HT-29 (cell line): ENCODE results near the gene SCNN1B. TPM values are rescaled to one million over a fixed set of nuclear protein-coding genes. Genes with fewer than 3 reads are reported as not detected.
"Not testable (repeated sequence)": the region's sequence is repeated elsewhere in the genome, so short reads cannot be mapped to it uniquely, and the experiment has no call there.

Experiments used
- DNase-seq: peaks from one replicate; pipeline ENCODE4 v3.0.0-alpha.2; 2015; ENCODE audit warnings: low spot score
- total RNA-seq: library from RNA; depleted of rRNA; stranded (reverse); fragments of >200 nt; shearing (Covaris generic); gene quantifications from 2 replicates; pipeline ENCODE4 v1.2.3, GENCODE V29; 2014

The SCNN1B gene
- total RNA-seq, 1 experiment from 2014 or later: not detected

DNA sequence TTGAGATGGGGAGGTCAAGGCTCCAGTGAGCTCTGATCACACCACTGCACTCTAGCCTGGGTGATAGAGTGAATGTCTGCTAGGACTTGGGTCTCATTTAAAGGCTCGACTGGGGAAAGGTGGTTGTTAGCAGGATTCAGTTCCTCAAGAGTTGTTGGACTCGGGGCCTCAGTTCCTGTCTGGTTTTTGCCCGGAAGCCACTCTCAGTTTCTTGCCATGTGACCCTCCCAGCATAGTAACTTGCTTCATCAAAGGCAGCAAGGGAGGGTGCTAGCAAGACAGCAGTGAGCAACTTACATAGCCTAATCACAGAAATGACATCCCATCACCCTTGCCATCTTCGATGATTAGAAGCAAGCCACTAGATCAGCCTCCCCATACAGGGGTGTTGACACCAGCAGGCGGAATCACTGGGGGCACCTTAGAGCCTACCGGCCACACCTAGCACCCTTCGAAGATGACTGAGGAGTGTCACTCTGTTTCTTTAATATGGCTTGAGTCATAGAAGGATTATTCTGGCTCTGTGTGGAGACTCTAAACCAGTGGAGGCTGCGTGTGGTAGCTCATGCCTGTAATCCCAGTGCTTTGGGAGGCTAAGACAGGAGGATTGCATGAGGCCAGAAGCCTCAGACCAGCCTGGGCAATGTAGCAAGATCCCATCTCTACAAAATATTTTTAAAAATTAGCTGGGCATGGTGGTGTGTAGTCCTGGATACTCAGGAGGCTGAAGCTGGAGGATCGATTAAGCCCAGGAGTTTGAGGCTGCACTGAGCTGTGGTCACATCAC lies 13.2 kb upstream of the SCNN1B start:
- DNase-seq: no peak

DNA sequence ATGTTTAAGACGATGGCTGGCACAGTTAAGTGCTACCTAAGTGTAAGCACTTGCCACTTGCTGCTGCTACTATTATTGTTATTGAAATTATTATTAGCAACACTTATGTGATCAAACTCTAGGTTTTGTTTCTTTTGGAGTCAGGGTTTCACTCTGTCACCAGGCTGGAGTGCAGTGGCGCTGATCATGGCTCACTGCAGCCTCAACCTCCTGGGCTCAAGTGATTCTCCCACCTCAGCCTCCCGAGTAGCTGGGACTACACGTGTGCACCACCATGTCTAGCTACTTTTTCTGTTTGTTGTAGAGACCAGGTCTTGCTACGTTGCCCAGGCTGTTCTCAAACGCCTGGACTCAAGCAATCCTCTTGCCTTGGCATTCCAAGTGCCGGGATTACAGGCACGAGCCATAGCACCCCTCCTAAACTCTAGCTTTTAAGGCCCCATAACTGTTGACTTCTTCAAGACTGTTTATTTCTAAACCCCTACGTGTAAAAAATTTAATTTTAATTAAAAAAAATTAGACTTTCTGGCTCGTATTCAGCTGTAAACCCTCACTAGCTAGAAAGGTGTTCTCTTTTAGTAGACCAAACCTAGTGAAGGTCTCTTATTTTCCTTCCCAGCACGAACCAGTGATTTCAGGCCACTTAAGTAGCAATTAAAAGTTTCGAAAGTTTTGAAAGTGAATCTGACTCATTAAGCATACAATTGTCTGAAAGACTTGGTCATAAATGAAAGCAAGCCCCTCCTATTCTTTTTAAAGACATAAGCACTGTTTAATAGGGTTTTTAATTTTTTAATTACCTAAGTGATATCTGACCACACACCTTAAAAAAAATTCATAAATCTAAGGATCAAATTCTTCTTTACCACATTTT lies 11.7 kb upstream of the SCNN1B start:
- no peak for DNase-seq

DNA sequence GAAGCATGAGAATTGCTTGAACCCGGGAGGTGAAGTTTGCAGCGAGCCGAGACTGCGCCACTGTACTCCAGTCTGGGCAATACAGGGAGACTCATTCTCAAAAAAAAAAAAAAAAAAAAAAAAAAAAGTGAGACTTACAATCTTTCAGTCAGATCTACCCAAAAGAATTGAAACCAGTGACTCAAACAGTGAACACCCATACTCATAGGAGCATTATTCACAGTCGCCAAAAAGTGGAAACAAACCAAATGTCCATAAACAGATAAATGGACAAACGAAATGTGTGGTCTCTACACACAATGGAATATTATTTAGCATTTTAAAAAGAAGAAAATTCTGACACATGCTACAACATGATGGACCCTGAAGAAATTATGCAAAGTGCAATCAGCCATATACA lies 9.1 kb upstream of the SCNN1B start:
- no peak for DNase-seq

DNA sequence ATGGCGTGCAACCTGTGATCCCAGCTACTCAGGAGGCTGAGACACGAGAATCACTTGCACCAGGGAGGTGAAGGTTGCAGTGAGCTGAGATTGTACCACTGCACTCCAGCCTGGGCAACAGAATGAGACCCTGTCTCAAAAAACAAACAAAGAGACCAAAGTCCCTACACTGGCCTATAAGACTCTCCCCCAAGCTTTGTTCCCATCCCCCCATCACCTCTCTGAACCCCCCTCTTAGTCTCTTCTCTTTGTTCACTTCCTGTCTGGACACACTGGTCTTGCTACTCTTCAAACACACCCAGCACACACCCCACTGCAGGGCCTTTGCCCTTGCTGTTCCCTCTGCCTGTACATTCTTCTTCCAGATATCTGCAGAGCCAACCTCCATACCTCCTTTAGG lies 7.8 kb upstream of the SCNN1B start:
- DNase-seq: no peak

DNA sequence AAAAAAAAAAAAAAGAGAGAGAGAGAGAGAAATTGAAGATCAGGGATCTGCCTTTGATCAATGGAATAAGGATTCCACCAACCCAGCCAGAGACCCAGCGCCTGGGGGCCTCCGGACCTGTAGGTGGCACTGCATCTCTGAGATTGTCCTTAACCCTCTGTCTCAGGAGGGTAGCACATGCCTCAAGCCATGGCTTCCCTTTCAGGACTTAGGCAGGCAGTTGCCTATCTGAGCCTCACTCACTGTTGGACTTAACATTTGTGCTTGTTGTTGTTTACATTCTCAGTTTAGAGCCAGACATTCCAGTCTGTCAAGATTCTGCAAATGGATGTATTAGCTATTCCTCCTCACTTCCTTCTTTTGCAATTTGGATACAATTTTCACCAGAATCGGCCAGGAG lies 5.1 kb upstream of the SCNN1B start:
- peak; percentile 45 for DNase-seq

DNA sequence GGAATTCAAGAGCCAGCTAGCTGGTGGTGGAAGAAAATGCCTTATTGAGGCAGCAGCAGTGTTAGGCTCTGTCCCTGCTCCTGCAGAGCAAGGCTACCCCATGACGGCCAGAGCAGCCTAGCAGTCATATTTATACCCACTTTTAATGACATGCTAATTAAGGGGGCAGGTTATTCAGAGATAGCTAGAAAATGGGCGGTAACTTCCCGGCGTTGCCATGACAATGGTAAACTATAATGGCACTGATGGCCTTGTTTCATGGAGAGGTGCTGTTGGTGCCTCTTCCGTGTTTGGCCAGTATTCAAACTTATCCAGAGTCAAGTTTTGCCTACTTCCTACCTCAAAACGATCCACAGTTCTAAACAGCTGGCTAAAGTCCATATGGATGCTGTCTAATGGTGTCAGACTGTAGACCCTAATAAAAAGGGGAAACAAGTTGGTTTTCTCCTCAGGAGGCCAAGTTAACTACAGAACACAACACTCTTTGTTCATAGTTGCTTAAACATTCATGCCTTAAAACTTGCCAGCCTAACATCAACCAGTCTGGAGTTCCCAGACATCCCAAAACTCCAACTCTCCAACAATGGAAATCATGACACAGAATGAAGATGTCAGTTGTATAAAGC lies 3.7 kb upstream of the SCNN1B start:
- no peak for DNase-seq

DNA sequence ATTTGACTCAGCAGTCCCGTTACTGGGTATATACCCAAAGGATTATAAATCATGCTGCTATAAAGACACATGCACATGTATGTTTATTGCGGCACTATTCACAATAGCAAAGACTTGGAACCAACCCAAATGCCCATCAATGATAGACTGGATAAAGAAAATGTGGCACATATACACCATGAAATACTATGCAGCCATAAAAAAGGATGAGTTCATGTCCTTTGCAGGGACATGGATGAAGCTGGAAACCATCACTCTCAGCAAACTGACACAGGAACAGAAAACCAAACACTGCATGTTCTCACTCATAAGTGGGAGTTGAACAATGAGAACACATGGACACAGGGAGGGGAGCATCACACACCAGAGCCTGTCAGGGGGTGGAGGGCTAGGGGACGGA lies 2.3 kb upstream of the SCNN1B start:
- DNase-seq: not testable (repeated sequence)

DNA sequence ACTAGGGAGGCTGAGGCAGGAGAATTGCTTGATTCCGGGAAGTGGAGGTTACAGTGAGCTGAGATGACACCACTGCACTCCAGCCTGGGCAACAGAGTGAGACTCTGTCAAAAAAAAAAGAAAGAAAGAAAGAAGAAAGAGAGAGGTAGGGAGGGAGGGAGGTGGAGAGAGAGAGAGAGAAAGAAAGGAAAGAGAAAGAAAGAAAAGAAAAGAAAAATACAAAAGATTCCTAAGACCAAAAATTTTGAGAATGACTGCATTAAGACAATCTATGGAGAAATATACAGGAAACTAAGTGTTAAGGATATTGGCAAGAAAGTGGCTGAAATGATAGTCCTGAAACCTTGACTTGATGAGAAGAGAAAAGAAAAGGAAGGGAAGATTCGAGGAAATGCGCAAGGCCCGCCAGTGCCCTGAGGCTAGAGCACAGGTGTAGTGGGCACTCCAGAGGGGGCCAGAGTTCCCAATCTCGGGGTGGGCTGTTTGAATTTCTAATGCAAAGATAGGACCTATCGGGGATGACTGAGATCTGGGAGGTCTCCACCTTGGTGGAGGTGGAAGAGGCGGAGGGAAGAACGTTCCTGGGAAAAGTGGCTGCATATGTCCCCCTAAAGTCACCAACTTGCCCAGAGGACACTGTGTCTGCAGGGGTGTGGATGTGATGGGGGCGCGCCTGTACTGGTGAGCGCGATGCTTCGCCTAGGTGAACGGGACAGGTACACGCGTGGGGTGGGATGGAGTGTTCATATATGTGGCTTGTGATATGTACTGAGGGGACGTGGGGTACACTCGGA lies 654 bp upstream of the SCNN1B start:
- no peak for DNase-seq

DNA sequence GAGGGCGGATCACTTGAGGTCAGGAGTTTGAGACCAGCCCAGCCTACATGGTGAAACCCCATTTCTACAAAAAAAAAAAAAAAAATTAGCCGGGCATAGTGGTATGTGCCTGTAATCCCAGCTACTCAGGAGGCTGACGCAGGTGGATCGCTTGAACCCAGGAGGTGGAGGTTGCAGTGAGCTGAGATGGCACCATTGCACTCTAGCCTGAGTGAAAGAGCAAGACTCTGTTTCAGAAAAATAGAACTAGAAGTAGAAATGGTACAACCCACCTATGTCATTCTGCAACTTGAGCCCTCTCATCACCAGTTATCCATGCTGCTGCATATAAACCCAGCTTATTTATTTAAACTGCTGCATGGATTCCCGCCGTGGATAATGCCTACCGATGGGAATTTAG lies 1.6 kb downstream of the SCNN1B start:
- no peak for DNase-seq

DNA sequence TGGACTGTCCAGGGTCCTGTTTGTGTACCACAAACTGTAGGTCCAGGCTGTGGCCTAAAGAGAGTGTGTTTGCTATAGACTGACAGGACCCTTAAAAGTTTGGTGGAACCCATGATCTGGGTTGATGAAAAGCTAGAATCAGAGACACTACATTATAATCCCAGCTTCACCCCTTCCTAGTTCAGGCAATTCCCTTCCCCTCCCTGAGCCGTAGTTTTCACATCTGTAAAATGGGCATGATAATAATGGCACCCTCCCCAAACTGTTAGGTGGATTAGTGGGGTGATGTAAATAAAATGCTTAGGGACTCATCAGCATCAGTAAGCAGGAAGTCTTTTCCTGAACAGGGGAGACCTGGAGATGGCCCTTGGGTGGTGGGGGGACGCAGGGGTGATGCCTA lies 2.5 kb downstream of the SCNN1B start:
- DNase-seq: no peak

DNA sequence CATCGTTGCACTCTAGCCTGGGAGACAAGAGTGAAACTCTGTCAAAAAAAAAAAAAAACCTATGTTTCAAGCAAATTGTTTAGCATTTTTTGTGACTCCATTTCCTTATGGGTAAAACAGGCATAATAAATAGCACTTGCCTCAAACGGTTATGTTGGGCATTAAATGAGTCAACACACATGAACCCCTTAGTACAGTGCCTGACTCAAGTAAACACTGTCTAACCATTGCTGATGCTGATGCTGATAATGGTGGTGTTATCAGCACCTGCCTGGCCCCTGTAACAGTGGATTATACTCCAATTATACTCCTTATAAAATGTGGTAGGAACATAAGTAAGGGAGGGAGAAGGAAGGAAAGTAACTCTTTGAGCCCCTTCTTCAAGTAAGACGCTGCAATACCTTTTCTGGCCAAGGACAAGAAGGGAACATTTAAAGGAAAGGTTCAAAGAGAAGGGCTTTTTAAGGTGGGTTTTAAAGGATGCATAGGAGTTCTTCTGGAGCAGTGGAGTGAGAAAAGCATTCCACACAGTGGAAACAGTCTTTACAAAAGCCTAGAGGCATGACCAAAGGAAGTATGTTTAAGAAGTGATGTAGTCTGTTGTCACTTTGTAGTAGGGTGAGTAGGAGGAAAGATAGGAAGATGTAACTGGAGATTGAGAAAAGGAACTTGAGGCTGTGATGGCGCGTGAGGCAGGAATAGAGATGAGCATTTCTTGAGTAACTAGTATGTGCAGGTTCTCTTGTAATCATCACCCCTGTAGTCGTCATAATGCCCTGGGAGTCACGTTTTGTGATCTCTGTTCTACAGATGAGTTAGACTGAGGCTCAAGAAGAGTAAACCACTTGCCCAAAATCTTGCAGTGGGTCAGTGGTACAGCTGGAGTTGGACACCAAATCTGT lies 4.3 kb downstream of the SCNN1B start:
- DNase-seq: no peak

DNA sequence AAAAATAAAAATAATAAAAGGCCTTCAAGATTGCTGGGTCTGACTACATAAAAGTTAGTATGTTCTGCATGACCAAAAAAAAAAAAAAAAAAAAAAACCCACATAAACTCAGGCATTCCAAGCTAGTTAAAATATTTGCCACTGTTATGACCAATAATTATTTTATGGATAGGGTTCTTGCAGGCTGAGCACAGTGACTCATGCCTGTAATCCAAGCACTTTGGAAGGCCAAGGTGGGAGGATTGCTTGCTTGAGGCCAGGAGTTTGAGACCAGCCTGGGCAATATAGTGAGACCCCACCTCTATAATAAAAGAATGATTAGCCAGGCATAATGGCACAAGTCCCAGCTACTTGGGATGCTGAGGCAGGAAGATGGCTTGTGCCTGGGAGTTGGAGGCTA lies 8.1 kb downstream of the SCNN1B start:
- no peak for DNase-seq

DNA sequence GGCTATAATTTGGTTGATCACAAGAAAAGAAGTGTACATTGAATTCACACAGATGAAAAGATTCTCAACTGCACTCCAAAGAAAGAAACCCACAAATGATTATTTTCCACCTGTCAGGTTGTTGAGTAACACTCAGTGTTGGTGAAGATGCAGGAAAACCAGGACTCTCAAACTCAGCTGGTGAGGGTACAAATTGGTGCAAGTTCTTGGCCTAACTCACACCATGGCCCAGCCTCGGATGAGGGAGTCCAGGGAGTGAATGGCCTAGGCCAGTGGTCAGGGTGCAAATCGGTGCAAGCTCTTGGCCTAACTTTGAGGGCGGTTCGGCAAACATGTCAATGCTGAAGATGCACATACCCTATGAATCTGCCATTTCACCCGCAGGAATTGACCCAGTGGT lies 8.6 kb downstream of the SCNN1B start:
- DNase-seq: no peak

DNA sequence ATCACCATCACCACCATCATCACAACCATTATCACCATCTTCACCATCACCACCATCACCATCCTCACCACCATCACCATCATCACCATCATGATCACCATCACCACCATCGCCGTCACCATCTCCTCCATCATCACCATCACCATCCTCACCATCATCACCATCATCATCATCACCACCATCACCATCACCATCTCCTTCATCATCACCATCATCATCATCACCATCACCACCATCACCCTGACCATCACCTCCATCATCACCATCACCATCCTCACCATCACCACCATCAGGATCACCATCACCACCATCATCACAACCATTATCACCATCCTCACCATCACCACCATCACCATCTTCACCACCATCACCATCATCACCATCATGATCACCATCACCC lies 14.1 kb downstream of the SCNN1B start:
- DNase-seq: no peak

DNA sequence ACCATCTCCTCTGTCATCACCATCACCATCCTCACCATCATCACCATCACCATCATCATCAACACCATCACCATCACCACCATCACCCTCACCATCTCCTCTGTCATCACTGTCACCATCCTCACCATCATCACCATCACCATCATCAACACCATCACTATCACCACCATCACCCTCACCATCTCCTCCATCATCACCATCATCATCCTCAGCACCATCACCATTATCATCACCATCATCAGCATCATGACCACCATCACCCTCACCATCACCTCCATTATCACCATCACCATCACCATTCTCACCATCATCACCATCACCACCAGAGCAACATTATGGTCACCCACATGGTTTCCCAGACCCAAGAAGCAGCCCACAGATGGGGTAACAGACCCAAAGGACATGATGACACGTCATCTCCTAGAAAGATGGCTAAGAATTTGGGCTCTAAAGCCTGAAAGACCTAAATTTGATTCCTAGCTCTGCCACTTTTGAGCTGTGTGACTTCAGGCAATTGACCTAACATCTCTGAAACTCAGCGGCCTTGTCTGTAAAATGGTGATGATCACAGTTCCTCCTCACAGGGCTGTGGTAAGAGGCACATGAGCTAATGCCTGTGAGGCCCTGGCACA lies 14.6 kb downstream of the SCNN1B start:
- no peak for DNase-seq

DNA sequence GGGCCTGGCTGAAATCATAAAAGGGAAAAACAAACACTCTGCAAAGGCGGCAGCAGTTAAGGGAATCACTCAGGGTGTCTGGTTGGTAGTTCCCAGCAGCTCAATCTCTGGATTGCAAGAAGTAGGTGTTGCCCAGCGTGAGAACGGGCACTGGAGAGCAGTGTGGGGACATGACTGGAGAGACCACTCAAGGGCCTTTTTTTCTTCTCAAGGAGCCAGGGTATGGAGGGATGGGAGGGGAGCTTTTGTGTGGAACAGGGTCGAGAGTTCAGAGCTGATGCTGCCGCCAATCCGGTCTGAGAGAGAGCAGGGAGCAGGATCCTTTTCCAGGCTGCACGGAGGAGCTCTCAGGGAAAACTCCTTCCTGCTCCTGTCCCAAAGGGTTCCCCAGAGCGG lies 15.2 kb downstream of the SCNN1B start:
- no peak for DNase-seq

DNA sequence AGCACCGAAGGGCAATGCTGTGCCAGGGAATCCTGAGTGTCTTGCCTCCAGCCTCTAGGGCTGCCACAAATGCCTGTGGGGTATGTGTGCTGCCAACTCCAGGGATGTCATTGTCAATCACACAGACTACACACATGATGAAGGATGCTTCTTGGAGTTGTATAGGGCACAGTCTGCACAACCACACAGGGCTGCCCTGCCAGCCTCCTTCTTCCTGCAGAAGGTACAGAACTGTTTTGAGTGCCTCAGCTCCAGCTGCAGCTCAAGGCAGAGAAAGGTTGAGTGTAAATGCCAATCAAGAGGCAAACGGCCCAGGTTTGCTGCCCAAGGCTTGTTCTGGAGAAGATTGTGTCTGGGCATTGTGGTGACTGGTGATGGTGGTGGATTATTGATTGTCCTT lies 15.6 kb downstream of the SCNN1B start:
- DNase-seq: no peak

DNA sequence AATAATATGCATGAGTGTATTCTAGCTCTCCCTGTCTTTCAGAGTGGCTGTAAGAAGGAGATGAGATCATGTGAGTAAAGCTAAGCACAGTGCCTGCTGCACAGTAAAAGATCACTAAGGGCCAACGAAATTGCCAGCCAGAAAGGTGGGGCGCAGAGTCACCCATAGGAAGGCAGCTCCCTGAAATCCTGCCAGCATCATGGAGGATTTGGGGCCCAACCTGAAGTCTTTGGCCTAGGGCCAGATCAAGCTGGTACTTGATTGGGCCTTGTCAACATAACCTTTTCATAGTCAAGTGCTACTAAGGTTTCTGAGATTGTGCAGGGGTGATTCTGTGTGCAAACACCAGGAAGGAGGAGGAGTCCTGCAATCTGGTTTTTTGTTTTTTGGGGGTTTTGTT lies 16.5 kb downstream of the SCNN1B start:
- DNase-seq: no peak

DNA sequence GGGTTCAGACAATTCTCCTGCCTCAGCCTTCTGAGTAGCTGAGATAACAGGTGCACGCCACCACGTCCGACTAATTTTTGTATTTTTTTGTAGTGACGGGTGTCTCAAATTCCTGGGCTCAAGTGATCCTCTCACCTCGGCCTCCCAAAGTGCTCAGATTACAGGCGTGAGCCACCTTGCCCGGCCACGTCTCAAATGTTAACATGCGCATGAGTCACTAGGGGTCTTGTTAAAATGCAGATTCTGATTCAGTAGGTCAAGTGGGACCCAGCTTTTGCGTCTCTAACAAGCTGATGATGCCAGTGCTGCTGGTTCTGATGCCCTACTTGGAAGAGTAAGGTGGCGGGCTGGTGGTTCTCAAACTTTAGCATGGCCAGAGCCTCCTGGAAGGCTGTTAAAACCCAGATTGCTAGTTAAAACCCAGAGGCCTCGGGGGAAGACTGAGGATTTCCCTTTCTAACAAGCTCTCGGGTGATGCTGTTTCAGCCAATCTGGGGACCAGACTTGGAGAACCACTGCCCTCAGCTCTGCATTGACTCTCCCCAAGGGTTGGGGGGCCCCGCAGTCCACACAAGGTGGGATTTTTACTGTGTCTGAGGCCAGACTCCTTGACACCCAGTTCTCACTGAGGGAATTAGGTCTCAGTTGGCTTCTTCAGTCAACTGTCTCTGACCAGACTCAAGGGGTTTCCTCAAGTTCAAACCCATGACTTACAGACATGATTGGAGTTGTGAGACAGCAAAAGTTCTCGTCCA lies 17.9 kb downstream of the SCNN1B start:
- no peak for DNase-seq
